Daoy (cell line): ENCODE results near the gene MYO5B. TPM values are rescaled to one million over a fixed set of nuclear protein-coding genes. Genes with fewer than 3 reads are reported as not detected.

Experiments used
- DNase-seq: peaks from one replicate; pipeline ENCODE4 v3.0.0-alpha.2; 2015; ENCODE audit warnings: low read depth
- total RNA-seq: library from RNA; depleted of rRNA; stranded (reverse); fragments of >200 nt; shearing (Covaris generic); gene quantifications from 2 replicates; pipeline ENCODE4 v1.2.3, GENCODE V29; 2014

Gene MYO5B
- total RNA-seq, 1 experiment from 2014 or later = 3.1 TPM

GRCh38 chr18:50188652-50189051 is 6.3 kb downstream of the MYO5B start:
- no peak for DNase-seq

GRCh38 chr18:50187659-50188058 is 7.3 kb downstream of the MYO5B start:
- no peak for DNase-seq

GRCh38 chr18:50186385-50186784 is 8.6 kb downstream of the MYO5B start:
- DNase-seq = no peak

- DNase-seq = peak; percentile 87
Observed at GRCh38 chr18:50183556-50183955, 11.4 kb downstream of the MYO5B start.

GRCh38 chr18:50182511-50182910 is 12.4 kb downstream of the MYO5B start:
- DNase-seq = no peak

GRCh38 chr18:50181590-50181989 is 13.4 kb downstream of the MYO5B start:
- DNase-seq = no peak

- no peak for DNase-seq
Observed at GRCh38 chr18:50179465-50179864, 15.5 kb downstream of the MYO5B start.

- DNase-seq = no peak
Observed at GRCh38 chr18:50177294-50177992, 17.5 kb downstream of the MYO5B start.

- no peak for DNase-seq
Observed at GRCh38 chr18:50172367-50172766, 22.6 kb downstream of the MYO5B start.

- DNase-seq = no peak
Observed at GRCh38 chr18:50171406-50171805, 23.5 kb downstream of the MYO5B start.

- no peak for DNase-seq
Observed at GRCh38 chr18:50170004-50170403, 24.9 kb downstream of the MYO5B start.

GRCh38 chr18:50169149-50169548 is 25.8 kb downstream of the MYO5B start:
- DNase-seq = no peak

- DNase-seq = no peak
Observed at GRCh38 chr18:50167966-50168365, 27.0 kb downstream of the MYO5B start.

- no peak for DNase-seq
Observed at GRCh38 chr18:50166901-50167300, 28.0 kb downstream of the MYO5B start.

GRCh38 chr18:50163505-50163904 is 31.4 kb downstream of the MYO5B start:
- DNase-seq = no peak

GRCh38 chr18:50162486-50163304 is 32.3 kb downstream of the MYO5B start:
- DNase-seq = no peak

GRCh38 chr18:50161597-50162205 is 33.2 kb downstream of the MYO5B start:
- no peak for DNase-seq

- no peak for DNase-seq
Observed at GRCh38 chr18:50159654-50160046, 35.3 kb downstream of the MYO5B start.

- DNase-seq = no peak
Observed at GRCh38 chr18:50158866-50159653, 35.9 kb downstream of the MYO5B start.

GRCh38 chr18:50155406-50155805 is 39.5 kb downstream of the MYO5B start:
- no peak for DNase-seq

- DNase-seq = no peak
Observed at GRCh38 chr18:50154420-50154819, 40.5 kb downstream of the MYO5B start.

- no peak for DNase-seq
Observed at GRCh38 chr18:50152900-50153299, 42.0 kb downstream of the MYO5B start.
